ENCODE data around the gene IFNAR1. TPM values are rescaled to one million over a fixed set of nuclear protein-coding genes. Genes with fewer than 3 reads are reported as not detected.

Gene IFNAR1
- total and polyA plus RNA-seq, 2 of the 8 experiments (the other 6 are each of a cell fraction or from before 2014, with no cell fraction given) = 3.1 to 17.1 TPM

DNA sequence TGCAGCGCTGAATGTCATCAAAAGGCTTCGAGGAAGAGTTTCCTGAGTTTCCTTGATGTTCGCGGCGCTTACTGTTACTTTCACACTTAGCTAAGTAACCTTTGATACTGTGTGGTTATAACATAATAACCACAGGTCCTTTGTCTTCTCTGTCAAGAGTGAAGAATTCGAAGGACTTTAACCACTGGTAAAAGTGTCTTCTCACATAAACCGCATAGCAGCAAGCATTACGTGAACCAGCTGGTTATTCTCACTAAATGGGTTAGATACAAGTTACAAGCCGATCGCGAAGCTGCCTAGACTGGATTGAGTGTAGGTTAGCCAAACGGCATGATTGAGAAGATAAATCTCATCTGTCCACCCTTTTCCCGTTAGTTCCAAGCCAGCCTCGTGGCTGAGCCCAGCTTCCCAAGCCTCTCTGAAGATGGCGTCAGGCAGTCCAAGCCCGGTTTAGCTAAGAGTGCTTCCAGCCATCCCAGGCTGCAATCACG, 60.1 kb downstream of the IFNAR1 start:
- Histone ChIP-seq H2BK12ac (ENCODE audit: low read depth, low read length) (no peak overlapping the region; the same call in 1 of the 2 replicates), H2BK120ac (replicated peaks; ENCODE audit: low read depth, low read length) (no peak overlapping the region), H2BK15ac (ENCODE audit: low read length) (no peak overlapping the region), H4K5ac (ENCODE audit: insufficient read length, low read depth, low read length) (no peak overlapping the region), H3K27me3 (replicated peaks in 1 of 4; ENCODE audit: control insufficient read depth in 3 of 4, extremely low read depth in 1 of 4, insufficient read depth in 3 of 4, low read length in 3 of 4) (no peaks in the 10 kb centered on the region), H2BK20ac (ENCODE audit: low read length) (no peak overlapping the region), H3K4ac (replicated peaks; ENCODE audit: insufficient read length, low read depth, low read length) (no peak overlapping the region), H3K4me3 (ENCODE audit: extremely low read depth in 1 of 4, insufficient read depth in 2 of 4, low read depth in 3 of 4, low read length in 4 of 4) (no peak overlapping the region), H3K9me3 (ENCODE audit: insufficient read depth in 2 of 2, low read depth in 1 of 2, low read length in 1 of 2) (no peaks in the 10 kb centered on the region), H2AK5ac (ENCODE audit: low read depth, low read length) (no peak overlapping the region), H2BK5ac (ENCODE audit: low read depth, low read length) (no peak overlapping the region), H3K56ac (replicated peaks; ENCODE audit: insufficient read length, low read depth, low read length) (no peak overlapping the region), H3K79me2 (ENCODE audit: control insufficient read depth in 1 of 2, insufficient read depth in 2 of 2, low read length in 2 of 2) (no peaks in the 10 kb centered on the region), H3K79me1 (ENCODE audit: low read depth, low read length) (no peaks in the 10 kb centered on the region), H2AFZ (ENCODE audit: low read length) (peak overlapping the region; percentile 13; the same call in 1 of the 2 replicates), H3K4me1 (replicated peaks in 1 of 4; ENCODE audit: control insufficient read depth in 3 of 4, insufficient read depth in 4 of 4, low read length in 3 of 4) (peaks cover 0 to 5% (median 3%) of the 10 kb centered on the region in 4 experiments; a peak in 2 of 7 replicates), H3K18ac (ENCODE audit: extremely low read depth, low read length) (no peak overlapping the region), H3K23ac (ENCODE audit: insufficient read length) (no peak overlapping the region), H4K91ac (replicated peaks; ENCODE audit: insufficient read length, low read length) (no peak overlapping the region), H3K14ac (ENCODE audit: insufficient read length) (no peak overlapping the region), H4K20me1 (replicated peaks in 1 of 2; ENCODE audit: control insufficient read depth in 1 of 2, insufficient read depth in 2 of 2, low read length in 2 of 2) (no peaks in the 10 kb centered on the region), H3K9ac (replicated peaks in 1 of 4; ENCODE audit: extremely low read depth in 1 of 4, low read depth in 3 of 4, low read length in 3 of 4) (no peak overlapping the region), H4K8ac (ENCODE audit: extremely low read depth, insufficient read depth, low read length) (peak overlapping the region; percentile 43; the same call in 1 of the 2 replicates), H3K4me2 (ENCODE audit: insufficient read depth in 1 of 2, low read depth in 2 of 2, low read length in 2 of 2) (no peak overlapping the region), H3K36me3 (ENCODE audit: control insufficient read depth in 2 of 4, insufficient read depth in 4 of 4, low read length in 3 of 4) (no peaks in the 10 kb centered on the region), H3K23me2 (ENCODE audit: low read depth, low read length) (no peaks in the 10 kb centered on the region), H3K27ac (ENCODE audit: low read depth, low read length) (no peak overlapping the region)
- FAIRE-seq = no peak
- CTCF ChIA-PET (ENCODE audit: partially characterized antibody) = interaction anchor here (0.7 to 5.2 kb wide), 19 partner anchors 9 to 500 kb away, joined by 3 to 35 read pairs (median 3); partner anchors contain the start of gene IFNAR1
- 91% methylated on average over 17 of the region's 17 CpGs; no CpG with 5 or more reads in 1 of the 2 experiments for WGBS, 2 experiments (ENCODE audit: extremely low coverage in 1 of 2, insufficient coverage in 1 of 2, insufficient read length in 1 of 2, insufficient replicate concordance in 2 of 2, low coverage in 1 of 2, low lambda C conversion rate in 2 of 2, missing lambda C conversion rate in 1 of 2)
- POLR2A ChIA-PET (ENCODE audit: partially characterized antibody) = interaction anchor here (1.1 to 2.0 kb wide), 3 partner anchors 19 to 60 kb away, joined by 3 to 9 read pairs (median 4); partner anchors contain the start of gene IFNAR1
- DNase-seq (ENCODE audit: low read depth in 1 of 2, low spot score in 2 of 2) = no peak
- no peak for TF ChIP-seq CHD1 (IDR thresholded peaks at IDR 0.05; ENCODE audit: low read depth, low read length)
- no peak for TF ChIP-seq SP1 (IDR thresholded peaks at IDR 0.05; ENCODE audit: low read depth, low read length)
- TF ChIP-seq, protein P1, sequence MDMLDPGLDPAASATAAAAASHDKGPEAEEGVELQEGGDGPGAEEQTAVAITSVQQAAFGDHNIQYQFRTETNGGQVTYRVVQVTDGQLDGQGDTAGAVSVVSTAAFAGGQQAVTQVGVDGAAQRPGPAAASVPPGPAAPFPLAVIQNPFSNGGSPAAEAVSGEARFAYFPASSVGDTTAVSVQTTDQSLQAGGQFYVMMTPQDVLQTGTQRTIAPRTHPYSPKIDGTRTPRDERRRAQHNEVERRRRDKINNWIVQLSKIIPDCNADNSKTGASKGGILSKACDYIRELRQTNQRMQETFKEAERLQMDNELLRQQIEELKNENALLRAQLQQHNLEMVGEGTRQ (IDR thresholded peaks at IDR 0.05; ENCODE audit: low read length) = no peak
- TF ChIP-seq TCF12 (IDR thresholded peaks at IDR 0.05; ENCODE audit: low read depth, low read length) = no peak
- TF ChIP-seq, protein P2, sequence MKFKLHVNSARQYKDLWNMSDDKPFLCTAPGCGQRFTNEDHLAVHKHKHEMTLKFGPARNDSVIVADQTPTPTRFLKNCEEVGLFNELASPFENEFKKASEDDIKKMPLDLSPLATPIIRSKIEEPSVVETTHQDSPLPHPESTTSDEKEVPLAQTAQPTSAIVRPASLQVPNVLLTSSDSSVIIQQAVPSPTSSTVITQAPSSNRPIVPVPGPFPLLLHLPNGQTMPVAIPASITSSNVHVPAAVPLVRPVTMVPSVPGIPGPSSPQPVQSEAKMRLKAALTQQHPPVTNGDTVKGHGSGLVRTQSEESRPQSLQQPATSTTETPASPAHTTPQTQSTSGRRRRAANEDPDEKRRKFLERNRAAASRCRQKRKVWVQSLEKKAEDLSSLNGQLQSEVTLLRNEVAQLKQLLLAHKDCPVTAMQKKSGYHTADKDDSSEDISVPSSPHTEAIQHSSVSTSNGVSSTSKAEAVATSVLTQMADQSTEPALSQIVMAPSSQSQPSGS (IDR thresholded peaks at IDR 0.05; ENCODE audit: low read length) = no peak
- TF ChIP-seq KDM5A (IDR thresholded peaks at IDR 0.05; ENCODE audit: low read length) = no peak
- no peak for TF ChIP-seq MAFK (IDR thresholded peaks at IDR 0.05; ENCODE audit: low read depth, low read length)
- TF ChIP-seq YY1 (IDR thresholded peaks at IDR 0.05; ENCODE audit: low read depth, low read length) = no peak
- TF ChIP-seq ZNF274 (IDR thresholded peaks at IDR 0.05; ENCODE audit: borderline replicate concordance, extremely low read depth, low read length) = no peak
- TF ChIP-seq SRF (IDR thresholded peaks at IDR 0.05; ENCODE audit: low read depth, low read length) = no peak
- TF ChIP-seq HDAC6 (IDR thresholded peaks at IDR 0.05; ENCODE audit: low read depth, low read length) = no peak
- TF ChIP-seq TEAD4 (IDR thresholded peaks at IDR 0.05; ENCODE audit: low read depth, low read length) = no peak
